HEK293T (cell line): ENCODE measurements around the gene ZBTB34.

Experiments
- ELF4 ChIP-seq: fragments of 450-650 bp; IDR thresholded peaks from 2 replicates; pipeline ENCODE4 v1.6.1; 2017; ENCODE audit warnings: antibody characterized with exemption
- FOXK2 ChIP-seq: fragments of 450-650 bp; IDR thresholded peaks from 2 replicates; pipeline ENCODE4 v1.6.1; 2016; ENCODE audit warnings: mild to moderate bottlenecking

DNA sequence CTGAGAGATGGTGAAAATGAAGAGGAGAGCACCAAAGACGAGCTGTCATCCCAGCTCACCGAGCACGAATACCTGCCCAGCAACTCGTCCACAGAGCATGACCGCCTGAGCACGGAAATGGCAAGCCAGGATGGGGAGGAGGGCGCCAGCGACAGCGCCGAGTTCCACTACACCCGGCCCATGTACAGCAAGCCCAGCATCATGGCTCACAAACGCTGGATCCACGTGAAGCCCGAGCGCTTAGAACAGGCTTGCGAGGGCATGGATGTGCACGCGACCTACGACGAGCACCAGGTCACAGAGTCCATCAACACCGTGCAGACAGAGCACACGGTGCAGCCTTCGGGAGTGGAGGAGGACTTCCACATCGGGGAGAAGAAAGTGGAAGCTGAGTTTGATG, 27.4 kb upstream of the ZBTB34 start:
- TF ChIP-seq FOXK2 (no peak), ELF4 (no peak)
